Glutamatergic neuron (in vitro differentiated cells): ENCODE results near the gene CAPN7. TPM values are rescaled to one million over a fixed set of nuclear protein-coding genes. Genes with fewer than 3 reads are reported as not detected.
"Not testable (repeated sequence)": the region's sequence is repeated elsewhere in the genome, so short reads cannot be mapped to it uniquely, and the experiment has no call there.

Source experiments
- DNase-seq: peaks from one replicate; pipeline ENCODE4 v3.0.0; 2022
- H3K27ac Mint-ChIP-seq: one replicate; pipeline ENCODE4 v1.8.0; 2020; ENCODE audit warnings: mild to moderate bottlenecking, mixed read lengths, inconsistent platforms; ENCODE audit not compliant: unreplicated experiment
- H3K27me3 Mint-ChIP-seq: one replicate; pipeline ENCODE4 v1.8.0; 2020; ENCODE audit warnings: mild to moderate bottlenecking, moderate library complexity, mixed read lengths, inconsistent platforms; ENCODE audit not compliant: unreplicated experiment
- H3K36me3 Mint-ChIP-seq: one replicate; pipeline ENCODE4 v1.8.0; 2020; ENCODE audit warnings: mild to moderate bottlenecking, mixed read lengths, inconsistent platforms; ENCODE audit not compliant: unreplicated experiment
- H3K4me1 Mint-ChIP-seq: one replicate; pipeline ENCODE4 v1.8.0; 2020; ENCODE audit warnings: mild to moderate bottlenecking, low read depth, mixed read lengths, inconsistent platforms; ENCODE audit not compliant: unreplicated experiment
- H3K4me3 Mint-ChIP-seq: one replicate; pipeline ENCODE4 v1.8.0; 2020; ENCODE audit warnings: mild to moderate bottlenecking, mixed read lengths, inconsistent platforms; ENCODE audit not compliant: unreplicated experiment
- H3K9me3 Mint-ChIP-seq: one replicate; pipeline ENCODE4 v1.8.0; 2020; ENCODE audit warnings: mild to moderate bottlenecking, moderate library complexity, mixed read lengths, inconsistent platforms; ENCODE audit not compliant: unreplicated experiment
- total RNA-seq: library from RNA; stranded (reverse); fragmentation: NEBNext Ultra II Directional; extraction: Animal tissue kit (Norgen Biotek cat#: 25700); gene quantifications from one replicate; pipeline ENCODE4 v1.2.1, GENCODE V29; 2021; ENCODE audit not compliant: unreplicated experiment
- TF ChIP-seq, protein P1 (sequence below): fragments of 200-600 bp; sonication (generic); IDR thresholded peaks from one replicate; pipeline ENCODE4 v1.5.0; 2021; ENCODE audit not compliant: partially characterized antibody, unreplicated experiment

The CAPN7 gene
- total RNA-seq, 1 donor from 2014 or later: 30.2 TPM

DNA sequence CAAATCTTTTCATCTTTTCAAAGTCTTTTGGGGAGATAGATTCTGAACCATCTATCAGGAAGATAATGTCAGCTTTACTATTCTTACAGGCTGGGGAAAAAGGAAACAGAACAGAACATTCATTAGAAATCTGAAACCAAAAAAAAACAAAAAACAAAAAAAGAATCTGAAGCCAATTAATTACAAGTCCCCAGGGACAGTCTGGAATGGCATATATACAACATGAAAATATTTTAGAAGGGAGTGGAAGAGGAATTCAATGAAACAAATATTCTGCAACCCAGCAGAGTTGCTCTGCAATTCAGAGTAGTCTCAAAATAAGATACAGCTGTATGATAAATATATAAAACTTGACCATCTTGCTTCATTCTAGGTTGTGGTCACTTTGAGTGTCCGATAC is 41.7 kb upstream of the CAPN7 start:
- peaks cover 16% of the 10 kb centered on the region for H3K36me3 Mint-ChIP-seq
- no peaks in the 10 kb centered on the region for H3K4me1 Mint-ChIP-seq
- DNase-seq: no peak
- TF ChIP-seq, protein P1, sequence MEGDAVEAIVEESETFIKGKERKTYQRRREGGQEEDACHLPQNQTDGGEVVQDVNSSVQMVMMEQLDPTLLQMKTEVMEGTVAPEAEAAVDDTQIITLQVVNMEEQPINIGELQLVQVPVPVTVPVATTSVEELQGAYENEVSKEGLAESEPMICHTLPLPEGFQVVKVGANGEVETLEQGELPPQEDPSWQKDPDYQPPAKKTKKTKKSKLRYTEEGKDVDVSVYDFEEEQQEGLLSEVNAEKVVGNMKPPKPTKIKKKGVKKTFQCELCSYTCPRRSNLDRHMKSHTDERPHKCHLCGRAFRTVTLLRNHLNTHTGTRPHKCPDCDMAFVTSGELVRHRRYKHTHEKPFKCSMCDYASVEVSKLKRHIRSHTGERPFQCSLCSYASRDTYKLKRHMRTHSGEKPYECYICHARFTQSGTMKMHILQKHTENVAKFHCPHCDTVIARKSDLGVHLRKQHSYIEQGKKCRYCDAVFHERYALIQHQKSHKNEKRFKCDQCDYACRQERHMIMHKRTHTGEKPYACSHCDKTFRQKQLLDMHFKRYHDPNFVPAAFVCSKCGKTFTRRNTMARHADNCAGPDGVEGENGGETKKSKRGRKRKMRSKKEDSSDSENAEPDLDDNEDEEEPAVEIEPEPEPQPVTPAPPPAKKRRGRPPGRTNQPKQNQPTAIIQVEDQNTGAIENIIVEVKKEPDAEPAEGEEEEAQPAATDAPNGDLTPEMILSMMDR: no peak
- no peaks in the 10 kb centered on the region for H3K27me3 Mint-ChIP-seq
- no peak overlapping the region for H3K27ac Mint-ChIP-seq
- no peak overlapping the region for H3K4me3 Mint-ChIP-seq
- peaks cover 3% of the 10 kb centered on the region for H3K9me3 Mint-ChIP-seq

DNA sequence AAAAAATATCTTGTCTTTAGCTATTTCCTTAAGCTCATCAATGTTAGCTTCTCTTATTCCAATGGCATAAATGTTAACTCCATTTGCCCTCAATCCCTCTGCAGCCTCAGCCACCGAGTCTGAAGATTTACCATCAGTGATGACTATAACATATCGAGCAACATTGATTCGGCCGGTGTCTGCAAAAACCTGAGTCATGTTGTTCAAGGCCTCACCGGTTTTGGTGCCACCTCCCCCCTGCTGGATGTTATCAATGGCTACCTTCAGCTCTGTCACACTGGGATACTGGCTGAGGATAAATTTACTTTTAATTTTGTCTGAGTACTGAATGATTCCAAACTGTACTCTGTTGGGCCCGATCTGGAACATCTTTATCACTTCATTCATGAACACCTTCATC is 41.0 kb upstream of the CAPN7 start:
- H3K4me1 Mint-ChIP-seq: no peaks in the 10 kb centered on the region
- no peak for DNase-seq
- TF ChIP-seq, protein P1: no peak
- H3K36me3 Mint-ChIP-seq: peaks cover 16% of the 10 kb centered on the region
- H3K4me3 Mint-ChIP-seq: no peak overlapping the region
- H3K27ac Mint-ChIP-seq: no peak overlapping the region
- no peaks in the 10 kb centered on the region for H3K27me3 Mint-ChIP-seq
- H3K9me3 Mint-ChIP-seq: peaks cover 3% of the 10 kb centered on the region

GRCh38 chr3:15166391-15166790 is 39.7 kb upstream of the CAPN7 start:
- not testable (repeated sequence) for H3K9me3 Mint-ChIP-seq, DNase-seq, H3K4me3 Mint-ChIP-seq, H3K27me3 Mint-ChIP-seq, H3K27ac Mint-ChIP-seq, H3K4me1 Mint-ChIP-seq
- peaks cover 10% of the 10 kb centered on the region for H3K36me3 Mint-ChIP-seq

- H3K4me1 Mint-ChIP-seq: no peaks in the 10 kb centered on the region
- H3K27ac Mint-ChIP-seq: no peak overlapping the region
- no peak overlapping the region for H3K4me3 Mint-ChIP-seq
- DNase-seq: no peak
- no peaks in the 10 kb centered on the region for H3K27me3 Mint-ChIP-seq
- TF ChIP-seq, protein P1: no peak
- no peaks in the 10 kb centered on the region for H3K9me3 Mint-ChIP-seq
- H3K36me3 Mint-ChIP-seq: peaks cover 9% of the 10 kb centered on the region
Observed at GRCh38 chr3:15171096-15171495, 35.0 kb upstream of the CAPN7 start.

DNA sequence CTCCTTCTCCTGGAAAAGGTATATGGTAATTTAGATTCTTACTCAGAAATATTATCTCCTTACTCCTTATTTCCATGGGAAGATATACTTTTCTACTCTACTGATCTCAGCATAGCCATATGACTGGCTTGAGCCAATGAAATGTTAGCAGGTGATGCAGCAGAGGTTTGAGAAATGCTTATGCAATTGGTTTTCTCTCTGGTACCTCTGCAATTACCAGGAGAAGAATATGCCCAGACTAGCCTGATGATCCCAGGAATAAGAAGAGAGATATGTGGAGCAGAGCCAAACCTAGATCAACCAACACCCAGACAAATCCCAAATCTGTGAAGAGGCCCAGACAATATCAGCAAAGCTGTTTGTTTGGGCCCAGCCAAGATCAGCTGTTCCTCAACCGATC is 33.2 kb upstream of the CAPN7 start:
- H3K36me3 Mint-ChIP-seq: peaks cover 9% of the 10 kb centered on the region
- TF ChIP-seq, protein P1: no peak
- no peaks in the 10 kb centered on the region for H3K4me1 Mint-ChIP-seq
- H3K27ac Mint-ChIP-seq: no peak overlapping the region
- no peaks in the 10 kb centered on the region for H3K9me3 Mint-ChIP-seq
- DNase-seq: no peak
- H3K27me3 Mint-ChIP-seq: no peaks in the 10 kb centered on the region
- no peak overlapping the region for H3K4me3 Mint-ChIP-seq

DNA sequence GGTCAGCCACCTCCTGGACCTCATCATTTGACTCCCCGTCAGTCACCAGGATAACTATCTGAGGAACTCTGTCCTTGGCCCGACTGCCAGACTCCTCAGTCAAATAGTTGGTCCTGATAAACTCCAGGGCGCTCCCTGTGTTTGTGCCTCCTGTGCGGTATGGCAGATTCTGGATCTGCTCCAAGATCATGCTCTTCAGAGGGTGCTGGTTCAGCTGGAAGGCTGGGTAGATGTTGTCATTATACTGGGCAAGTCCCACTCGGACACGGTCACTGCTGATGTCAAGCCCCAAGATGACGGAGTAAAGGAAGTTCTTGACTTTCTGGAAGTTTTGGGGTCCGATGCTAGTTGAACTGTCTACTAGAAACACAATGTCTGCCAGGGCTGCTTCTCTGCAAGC is 31.1 kb upstream of the CAPN7 start:
- TF ChIP-seq, protein P1: no peak
- H3K27me3 Mint-ChIP-seq: no peaks in the 10 kb centered on the region
- peaks cover 13% of the 10 kb centered on the region for H3K36me3 Mint-ChIP-seq
- no peak overlapping the region for H3K4me3 Mint-ChIP-seq
- H3K27ac Mint-ChIP-seq: no peak overlapping the region
- H3K4me1 Mint-ChIP-seq: no peaks in the 10 kb centered on the region
- no peak for DNase-seq
- H3K9me3 Mint-ChIP-seq: no peaks in the 10 kb centered on the region
